H9 (cell line): Measurements from ENCODE around the gene ADCY4. TPM values are rescaled to one million over a fixed set of nuclear protein-coding genes. Genes with fewer than 3 reads are reported as not detected.

Source experiments
- DNase-seq: peaks from one replicate; pipeline ENCODE4 v3.0.0-alpha.2; 2017
- H2AFZ ChIP-seq: one replicate; pipeline ENCODE4 v1.6.1; 2013; ENCODE audit warnings: mild to moderate bottlenecking, low read length, control low read depth, moderate library complexity
- H2AK5ac ChIP-seq: 2 replicates; pipeline ENCODE4 v1.6.1; 2013; ENCODE audit warnings: low read length, control low read depth, mixed read lengths; ENCODE audit not compliant: insufficient read length
- H2BK120ac ChIP-seq: one replicate; pipeline ENCODE4 v1.6.1; 2013; ENCODE audit warnings: low read depth, mild to moderate bottlenecking, low read length, control low read depth, inconsistent platforms; ENCODE audit not compliant: poor library complexity, severe bottlenecking
- H2BK12ac ChIP-seq: 2 replicates; pipeline ENCODE4 v1.6.1; 2013; ENCODE audit warnings: low read length, control low read depth, mixed read lengths, low read depth; ENCODE audit not compliant: insufficient read length
- H2BK15ac ChIP-seq: 2 replicates; pipeline ENCODE4 v1.6.1; 2013; ENCODE audit warnings: low read depth, low read length, control low read depth
- H2BK20ac ChIP-seq: one replicate; pipeline ENCODE4 v1.6.1; 2013; ENCODE audit warnings: low read depth, mild to moderate bottlenecking, low read length, control low read depth, inconsistent platforms; ENCODE audit not compliant: poor library complexity, severe bottlenecking
- H2BK5ac ChIP-seq: 2 replicates; pipeline ENCODE4 v1.6.1; 2013; ENCODE audit warnings: low read length, control low read depth, mixed read lengths; ENCODE audit not compliant: insufficient read length
- H3K14ac ChIP-seq: 2 replicates; pipeline ENCODE4 v1.6.1; 2013; ENCODE audit warnings: low read length, control low read depth; ENCODE audit not compliant: insufficient read depth
- H3K18ac ChIP-seq: 2 replicates; pipeline ENCODE4 v1.6.1; 2013; ENCODE audit warnings: low read depth, mild to moderate bottlenecking, mixed read lengths, low read length, control low read depth; ENCODE audit not compliant: insufficient read length
- H3K23ac ChIP-seq: 2 replicates; pipeline ENCODE4 v1.6.1; 2013; ENCODE audit warnings: low read length, control low read depth, mixed read lengths, low read depth; ENCODE audit not compliant: insufficient read length
- H3K23me2 ChIP-seq: 2 replicates; pipeline ENCODE4 v1.6.1; 2013; ENCODE audit warnings: low read depth, mild to moderate bottlenecking, mixed read lengths, low read length, control low read depth; ENCODE audit not compliant: insufficient read length, poor library complexity, severe bottlenecking
- H3K27ac ChIP-seq: 2 replicates; pipeline ENCODE4 v1.5.1; 2013; ENCODE audit warnings: low read length, control low read depth, mixed read lengths, low read depth; ENCODE audit not compliant: insufficient read length
- H3K27me3 ChIP-seq: 2 replicates; pipeline ENCODE4 v1.6.1; 2013; ENCODE audit warnings: low read length, control low read depth, inconsistent platforms; ENCODE audit not compliant: insufficient read depth
- H3K4ac ChIP-seq: 2 replicates; pipeline ENCODE4 v1.6.1; 2013; ENCODE audit warnings: low read depth, mild to moderate bottlenecking, control low read depth, inconsistent platforms, low read length, moderate library complexity
- H3K4me1 ChIP-seq: 2 replicates; pipeline ENCODE4 v1.6.1; 2013; ENCODE audit warnings: low read length, control low read depth, inconsistent platforms; ENCODE audit not compliant: insufficient read depth
- H3K4me2 ChIP-seq: 2 replicates; pipeline ENCODE4 v1.6.1; 2013; ENCODE audit warnings: low read length, control low read depth, mixed read lengths; ENCODE audit not compliant: insufficient read length, insufficient read depth
- H3K56ac ChIP-seq: 2 replicates; pipeline ENCODE4 v1.6.1; 2013; ENCODE audit warnings: low read depth, mild to moderate bottlenecking, mixed read lengths, low read length, control low read depth; ENCODE audit not compliant: insufficient read length
- H3K79me1 ChIP-seq: 2 replicates; pipeline ENCODE4 v1.6.1; 2013; ENCODE audit warnings: low read depth, mild to moderate bottlenecking, moderate library complexity, low read length, control low read depth, inconsistent platforms; ENCODE audit not compliant: insufficient read depth, poor library complexity, severe bottlenecking
- H3K79me2 ChIP-seq: 2 replicates; pipeline ENCODE4 v1.6.1; 2013; ENCODE audit warnings: low read length, control low read depth, inconsistent platforms; ENCODE audit not compliant: insufficient read depth
- H3K9ac ChIP-seq: 2 replicates; pipeline ENCODE4 v1.6.1; 2013; ENCODE audit warnings: low read length, control low read depth, mixed read lengths; ENCODE audit not compliant: insufficient read length; ENCODE audit errors: extremely low read depth
- H3K9me3 ChIP-seq: one replicate; pipeline ENCODE4 v1.6.1; 2013; ENCODE audit warnings: low read depth, low read length, inconsistent platforms; ENCODE audit not compliant: control insufficient read depth
- H3T11ph ChIP-seq: one replicate; pipeline ENCODE4 v1.6.1; 2013; ENCODE audit warnings: mild to moderate bottlenecking, low read length, control low read depth, inconsistent platforms
- H4K20me1 ChIP-seq: one replicate; pipeline ENCODE4 v1.6.1; 2013; ENCODE audit not compliant: control insufficient read depth, insufficient read length, insufficient read depth
- H4K5ac ChIP-seq: 2 replicates; pipeline ENCODE4 v1.6.1; 2013; ENCODE audit warnings: low read depth, mild to moderate bottlenecking, mixed read lengths, low read length, control low read depth; ENCODE audit not compliant: insufficient read length
- H4K8ac ChIP-seq: replicated peaks from 2 replicates; pipeline ENCODE4 v1.6.1; 2013; ENCODE audit warnings: low read length, control low read depth, mixed read lengths, low read depth; ENCODE audit not compliant: insufficient read length
- H4K91ac ChIP-seq: 2 replicates; pipeline ENCODE4 v1.6.1; 2013; ENCODE audit warnings: low read depth, mild to moderate bottlenecking, moderate library complexity, mixed read lengths, low read length, control low read depth; ENCODE audit not compliant: insufficient read length
- H3K27ac Mint-ChIP-seq, 3 experiments: 2 replicates in 2 of 3; 3 replicates in 1 of 3; pipeline ENCODE4 v1.8.0; 2020 to 2021; ENCODE audit warnings: mixed read lengths in 3 of 3, mild to moderate bottlenecking in 1 of 3, moderate library complexity in 1 of 3
- H3K27me3 Mint-ChIP-seq: 2 replicates; pipeline ENCODE4 v1.8.0; 2021; ENCODE audit warnings: low read depth, mild to moderate bottlenecking, moderate library complexity, mixed read lengths
- H3K36me3 Mint-ChIP-seq, 3 experiments: 2 replicates in 2 of 3; 3 replicates in 1 of 3; pipeline ENCODE4 v1.8.0; 2020 to 2021; ENCODE audit warnings: low read depth in 3 of 3, mixed read lengths in 3 of 3; ENCODE audit not compliant: insufficient read depth in 1 of 3
- H3K4me1 Mint-ChIP-seq, 2 experiments: 2 replicates each; pipeline ENCODE4 v1.8.0; 2020; ENCODE audit warnings: mixed read lengths in 2 of 2
- H3K4me3 Mint-ChIP-seq, 2 experiments: 2 replicates in 1 of 2; 3 replicates in 1 of 2; pipeline ENCODE4 v1.8.0; 2020 to 2021; ENCODE audit warnings: mild to moderate bottlenecking in 2 of 2, mixed read lengths in 2 of 2, moderate library complexity in 1 of 2
- H3K9me3 Mint-ChIP-seq, 2 experiments: 2 replicates in 1 of 2; 3 replicates in 1 of 2; pipeline ENCODE4 v1.8.0; 2020; ENCODE audit warnings: mild to moderate bottlenecking in 2 of 2, mixed read lengths in 2 of 2, moderate library complexity in 1 of 2
- WGBS: extraction: QIAGEN DNeasy Blood & Tissue Kit; methylation state at CpG from one replicate; pipeline ENCODE4 v1.1.7; 2013; ENCODE audit warnings: missing lambda C conversion rate, low lambda C conversion rate, mixed read lengths; ENCODE audit not compliant: insufficient read length; ENCODE audit errors: extremely low coverage; 5-methylcytosine and 5-hydroxymethylcytosine counted together
- total RNA-seq: library from RNA; stranded (reverse); gene quantifications from 2 replicates; pipeline ENCODE4 v1.2.1, GENCODE V29; 2021
- TF ChIP-seq, protein P1 (sequence below): fragments of 200-600 bp; sonication (generic); conservative IDR thresholded peaks from 3 replicates; pipeline ENCODE4 v1.8.0; 2021; ENCODE audit warnings: antibody characterized with exemption, mild to moderate bottlenecking

ADCY4 gene
- total RNA-seq, 1 experiment from 2014 or later: 0.09 TPM

DNA sequence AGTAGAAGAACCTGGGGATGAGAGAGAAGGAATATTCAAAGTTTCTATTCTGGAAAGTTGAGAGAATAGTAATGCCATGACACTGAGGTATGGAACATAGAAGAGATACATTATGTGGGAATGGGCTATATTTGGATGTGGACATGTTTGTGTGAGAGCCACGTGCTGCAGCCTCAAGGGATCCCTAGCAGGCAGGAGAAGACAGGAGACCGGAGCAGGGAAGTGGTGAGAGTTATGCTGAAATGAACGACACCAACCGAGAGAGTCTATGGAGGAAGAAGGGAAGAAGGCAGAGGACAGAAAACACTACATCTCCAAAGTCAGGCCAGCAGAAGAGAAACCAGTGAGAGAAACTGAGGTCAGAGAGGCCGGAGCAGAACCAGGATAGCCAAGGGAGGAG lies 14.9 kb upstream of the ADCY4 start:
- no peak overlapping the region for H2BK5ac ChIP-seq
- no peak overlapping the region for H3K56ac ChIP-seq
- H3K23ac ChIP-seq: no peak overlapping the region
- H4K5ac ChIP-seq: no peak overlapping the region
- no CpG with 5 or more reads among the region's 5 CpGs for WGBS
- H2BK12ac ChIP-seq: no peak overlapping the region
- H4K91ac ChIP-seq: no peak overlapping the region
- TF ChIP-seq, protein P1, sequence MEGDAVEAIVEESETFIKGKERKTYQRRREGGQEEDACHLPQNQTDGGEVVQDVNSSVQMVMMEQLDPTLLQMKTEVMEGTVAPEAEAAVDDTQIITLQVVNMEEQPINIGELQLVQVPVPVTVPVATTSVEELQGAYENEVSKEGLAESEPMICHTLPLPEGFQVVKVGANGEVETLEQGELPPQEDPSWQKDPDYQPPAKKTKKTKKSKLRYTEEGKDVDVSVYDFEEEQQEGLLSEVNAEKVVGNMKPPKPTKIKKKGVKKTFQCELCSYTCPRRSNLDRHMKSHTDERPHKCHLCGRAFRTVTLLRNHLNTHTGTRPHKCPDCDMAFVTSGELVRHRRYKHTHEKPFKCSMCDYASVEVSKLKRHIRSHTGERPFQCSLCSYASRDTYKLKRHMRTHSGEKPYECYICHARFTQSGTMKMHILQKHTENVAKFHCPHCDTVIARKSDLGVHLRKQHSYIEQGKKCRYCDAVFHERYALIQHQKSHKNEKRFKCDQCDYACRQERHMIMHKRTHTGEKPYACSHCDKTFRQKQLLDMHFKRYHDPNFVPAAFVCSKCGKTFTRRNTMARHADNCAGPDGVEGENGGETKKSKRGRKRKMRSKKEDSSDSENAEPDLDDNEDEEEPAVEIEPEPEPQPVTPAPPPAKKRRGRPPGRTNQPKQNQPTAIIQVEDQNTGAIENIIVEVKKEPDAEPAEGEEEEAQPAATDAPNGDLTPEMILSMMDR: no peak
- H3K27me3 Mint-ChIP-seq: peaks cover 84% of the 10 kb centered on the region
- no peaks in the 10 kb centered on the region for H3K9me3 ChIP-seq
- H2AK5ac ChIP-seq: no peak overlapping the region
- H3K4ac ChIP-seq: no peak overlapping the region
- H3K9ac ChIP-seq: no peak overlapping the region
- H3K9me3 Mint-ChIP-seq: no peaks in the 10 kb centered on the region
- no peak overlapping the region for H3K4me3 Mint-ChIP-seq
- H4K8ac ChIP-seq: no peak overlapping the region
- H3K27ac Mint-ChIP-seq: no peak overlapping the region; a peak in 1 of 7 replicates
- H3K4me2 ChIP-seq: no peak overlapping the region
- no peak overlapping the region for H2AFZ ChIP-seq
- H3K14ac ChIP-seq: no peak overlapping the region
- H4K20me1 ChIP-seq: no peaks in the 10 kb centered on the region
- H3K4me1 ChIP-seq: no peaks in the 10 kb centered on the region
- peaks cover 0 to 6% of the 10 kb centered on the region in 2 experiments; a peak in 2 of 4 replicates for H3K4me1 Mint-ChIP-seq
- no peak overlapping the region for H3K27ac ChIP-seq
- H3K36me3 Mint-ChIP-seq: no peaks in the 10 kb centered on the region
- H3K79me2 ChIP-seq: no peaks in the 10 kb centered on the region
- H2BK15ac ChIP-seq: no peak overlapping the region
- no peak overlapping the region for H2BK20ac ChIP-seq
- no peaks in the 10 kb centered on the region; the same call in 1 of the 2 replicates for H3K27me3 ChIP-seq
- H3K18ac ChIP-seq: no peak overlapping the region
- no peak for DNase-seq
- no peak overlapping the region for H2BK120ac ChIP-seq
- H3K23me2 ChIP-seq: no peaks in the 10 kb centered on the region
- no peak overlapping the region for H3T11ph ChIP-seq
- H3K79me1 ChIP-seq: no peaks in the 10 kb centered on the region
